Measurements from ENCODE around the gene PNMA8C. TPM values are rescaled to one million over a fixed set of nuclear protein-coding genes. Genes with fewer than 3 reads are reported as not detected.

The PNMA8C gene
- total RNA-seq, 2 donors from 2014 or later: 1.2 to 5.2 TPM

DNA sequence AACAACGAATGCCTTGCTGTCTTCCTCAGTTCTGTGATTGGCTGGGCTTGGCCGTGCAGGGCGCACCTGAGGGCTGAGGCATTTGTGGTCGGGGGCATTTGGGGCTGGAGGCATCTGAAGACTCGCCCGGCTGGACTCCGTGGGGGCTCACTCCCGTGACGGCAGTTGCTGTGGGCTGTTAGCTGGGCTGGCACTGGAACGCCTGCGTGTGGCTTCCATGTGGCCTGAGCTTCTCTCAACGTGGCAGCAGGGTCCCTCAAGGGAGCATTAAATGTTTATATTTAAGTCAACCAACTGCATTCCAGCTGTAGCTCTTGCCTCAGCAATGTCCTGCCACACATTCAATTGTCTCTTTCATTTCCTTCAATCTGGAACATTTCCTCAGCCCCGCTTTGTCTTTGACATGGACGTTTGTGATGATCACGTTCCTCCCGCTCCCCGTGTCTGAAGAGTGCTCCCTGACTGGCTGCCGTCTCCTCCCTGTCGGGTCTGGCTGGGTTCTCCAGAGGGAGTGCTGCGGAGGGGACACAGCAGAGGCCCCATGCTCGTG, 36.4 kb downstream of the PNMA8C start:
- ATAC-seq (ENCODE audit: insufficient number of reproducible peaks, low FRiP score, low read depth) (no peak), DNase-seq (ENCODE audit: low spot score) (no peak)
- TF ChIP-seq, protein P1, sequence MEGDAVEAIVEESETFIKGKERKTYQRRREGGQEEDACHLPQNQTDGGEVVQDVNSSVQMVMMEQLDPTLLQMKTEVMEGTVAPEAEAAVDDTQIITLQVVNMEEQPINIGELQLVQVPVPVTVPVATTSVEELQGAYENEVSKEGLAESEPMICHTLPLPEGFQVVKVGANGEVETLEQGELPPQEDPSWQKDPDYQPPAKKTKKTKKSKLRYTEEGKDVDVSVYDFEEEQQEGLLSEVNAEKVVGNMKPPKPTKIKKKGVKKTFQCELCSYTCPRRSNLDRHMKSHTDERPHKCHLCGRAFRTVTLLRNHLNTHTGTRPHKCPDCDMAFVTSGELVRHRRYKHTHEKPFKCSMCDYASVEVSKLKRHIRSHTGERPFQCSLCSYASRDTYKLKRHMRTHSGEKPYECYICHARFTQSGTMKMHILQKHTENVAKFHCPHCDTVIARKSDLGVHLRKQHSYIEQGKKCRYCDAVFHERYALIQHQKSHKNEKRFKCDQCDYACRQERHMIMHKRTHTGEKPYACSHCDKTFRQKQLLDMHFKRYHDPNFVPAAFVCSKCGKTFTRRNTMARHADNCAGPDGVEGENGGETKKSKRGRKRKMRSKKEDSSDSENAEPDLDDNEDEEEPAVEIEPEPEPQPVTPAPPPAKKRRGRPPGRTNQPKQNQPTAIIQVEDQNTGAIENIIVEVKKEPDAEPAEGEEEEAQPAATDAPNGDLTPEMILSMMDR (IDR thresholded peaks at IDR 0.05): no peak
- Histone ChIP-seq H3K4me3 (peak overlapping the region; percentile 1), H3K27me3 (replicated peaks; ENCODE audit: insufficient read depth) (no peaks in the 10 kb centered on the region), H3K36me3 (peaks cover 24% of the 10 kb centered on the region), H3K27ac (peak overlapping the region; percentile 52 to 69), H3K4me1 (ENCODE audit: control insufficient read depth in 1 of 2, low read depth in 2 of 2) (peaks cover 5 to 46% of the 10 kb centered on the region in 2 donors), H3K9me3 (no peaks in the 10 kb centered on the region)

GRCh38 chr19:46391296-46392251, 37.2 kb downstream of the PNMA8C start:
- no peak for DNase-seq (ENCODE audit: low spot score)
- Histone ChIP-seq H3K36me3 (peaks cover 28% of the 10 kb centered on the region), H3K27me3 (replicated peaks; ENCODE audit: insufficient read depth) (no peaks in the 10 kb centered on the region), H3K4me1 (ENCODE audit: control insufficient read depth in 1 of 2, low read depth in 2 of 2) (peaks cover 5 to 46% of the 10 kb centered on the region in 2 donors), H3K9me3 (no peaks in the 10 kb centered on the region), H3K4me3 (no peak overlapping the region), H3K27ac (peak overlapping the region; percentile 52 to 69)
- TF ChIP-seq, protein P1 (IDR thresholded peaks at IDR 0.05): no peak
- no peak for ATAC-seq (ENCODE audit: insufficient number of reproducible peaks, low FRiP score, low read depth)

- peaks cover 5 to 46% of the 10 kb centered on the region in 2 donors for H3K4me1 ChIP-seq (ENCODE audit: control insufficient read depth in 1 of 2, low read depth in 2 of 2)
- peaks cover 28% of the 10 kb centered on the region for H3K36me3 ChIP-seq
- TF ChIP-seq, protein P1 (IDR thresholded peaks at IDR 0.05): no peak
- no peaks in the 10 kb centered on the region for H3K27me3 ChIP-seq (replicated peaks; ENCODE audit: insufficient read depth)
- H3K27ac ChIP-seq: peak overlapping the region in 1 of 2 donors; percentile 59
- no peak for DNase-seq (ENCODE audit: low spot score)
- H3K4me3 ChIP-seq: no peak overlapping the region
- ATAC-seq (ENCODE audit: insufficient number of reproducible peaks, low FRiP score, low read depth): no peak
- H3K9me3 ChIP-seq: no peaks in the 10 kb centered on the region
Measured at GRCh38 chr19:46390866-46391265, 37.9 kb downstream of the PNMA8C start.

DNA sequence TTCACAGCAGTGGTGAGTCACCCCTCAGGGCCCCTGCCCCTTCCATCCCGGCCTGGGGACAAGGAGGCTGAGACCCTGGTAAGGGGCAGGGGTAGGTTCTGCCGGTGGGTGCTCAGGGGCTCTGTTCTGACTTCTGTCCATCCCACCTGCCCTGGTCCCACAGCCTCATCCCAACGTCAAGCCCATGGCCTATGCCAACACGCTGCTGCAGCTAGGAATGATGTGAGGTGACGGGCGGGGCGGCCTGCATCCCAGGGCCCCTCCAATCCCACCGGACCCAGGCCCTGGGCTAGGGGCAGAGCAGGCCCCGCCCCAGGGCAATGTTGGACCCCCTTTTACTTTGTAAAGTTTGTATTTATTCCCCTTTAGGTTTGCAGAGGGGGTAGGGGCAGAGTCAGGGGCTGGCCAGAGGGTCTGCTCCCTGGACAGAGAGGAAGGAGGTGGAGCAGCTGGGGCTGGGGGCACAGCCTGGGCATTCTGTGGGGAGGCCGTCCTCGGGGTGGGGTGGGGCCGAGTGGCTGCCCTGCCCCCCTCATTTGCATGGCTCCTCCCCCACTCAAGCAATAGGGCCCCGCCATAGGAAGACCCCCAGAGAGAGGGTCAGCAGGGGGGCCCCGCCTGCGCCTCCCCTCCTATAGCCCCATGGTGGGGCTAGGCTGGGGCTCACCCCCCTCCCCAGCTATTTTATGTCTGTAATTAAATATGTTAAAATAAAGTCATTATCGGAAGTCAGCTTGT, 38.4 kb downstream of the PNMA8C start:
- ATAC-seq (ENCODE audit: insufficient number of reproducible peaks, low FRiP score, low read depth) (no peak), DNase-seq (ENCODE audit: low spot score) (no peak)
- H3K27me3 ChIP-seq (replicated peaks; ENCODE audit: insufficient read depth): no peaks in the 10 kb centered on the region
- H3K4me3 ChIP-seq: no peak overlapping the region
- peak overlapping the region in 1 of 2 donors; percentile 59 for H3K27ac ChIP-seq
- peaks cover 5 to 45% of the 10 kb centered on the region in 2 donors for H3K4me1 ChIP-seq (ENCODE audit: control insufficient read depth in 1 of 2, low read depth in 2 of 2)
- H3K36me3 ChIP-seq: peaks cover 29% of the 10 kb centered on the region
- TF ChIP-seq, protein P1 (IDR thresholded peaks at IDR 0.05): no peak
- H3K9me3 ChIP-seq: no peaks in the 10 kb centered on the region
